SH-SY5Y (cell line): Measurements from ENCODE around the gene MYH6.

Source experiments
- GATA2 ChIP-seq: IDR thresholded peaks from 2 replicates; pipeline ENCODE4 v1.6.1; 2011; ENCODE audit warnings: mild to moderate bottlenecking, low read depth, low read length
- GATA3 ChIP-seq: IDR thresholded peaks from 2 replicates; pipeline ENCODE4 v1.6.1; 2011; ENCODE audit warnings: low read depth, mild to moderate bottlenecking, low read length, moderate library complexity

The MYH6 gene

DNA sequence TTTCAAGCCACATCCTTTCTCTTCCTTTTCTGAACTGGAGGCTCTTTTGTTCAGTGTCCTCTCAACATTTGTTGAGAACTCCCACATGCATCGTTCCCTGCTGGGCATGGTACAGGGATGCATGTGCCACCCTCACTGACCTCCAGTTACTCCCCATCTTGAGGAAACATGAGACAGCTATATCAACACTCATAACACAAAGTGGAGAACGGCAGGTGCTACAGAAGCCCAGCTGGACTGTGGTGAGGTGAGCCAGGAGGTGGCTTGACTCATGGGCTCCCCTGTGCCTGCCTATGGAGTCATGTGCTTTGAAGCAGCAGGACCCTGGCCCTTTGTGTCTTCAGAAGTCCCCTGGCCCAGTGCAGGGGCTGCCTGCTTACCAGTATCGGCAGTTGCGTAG, 9.7 kb downstream of the MYH6 start:
- no peak for TF ChIP-seq GATA3
- TF ChIP-seq GATA2: no peak

DNA sequence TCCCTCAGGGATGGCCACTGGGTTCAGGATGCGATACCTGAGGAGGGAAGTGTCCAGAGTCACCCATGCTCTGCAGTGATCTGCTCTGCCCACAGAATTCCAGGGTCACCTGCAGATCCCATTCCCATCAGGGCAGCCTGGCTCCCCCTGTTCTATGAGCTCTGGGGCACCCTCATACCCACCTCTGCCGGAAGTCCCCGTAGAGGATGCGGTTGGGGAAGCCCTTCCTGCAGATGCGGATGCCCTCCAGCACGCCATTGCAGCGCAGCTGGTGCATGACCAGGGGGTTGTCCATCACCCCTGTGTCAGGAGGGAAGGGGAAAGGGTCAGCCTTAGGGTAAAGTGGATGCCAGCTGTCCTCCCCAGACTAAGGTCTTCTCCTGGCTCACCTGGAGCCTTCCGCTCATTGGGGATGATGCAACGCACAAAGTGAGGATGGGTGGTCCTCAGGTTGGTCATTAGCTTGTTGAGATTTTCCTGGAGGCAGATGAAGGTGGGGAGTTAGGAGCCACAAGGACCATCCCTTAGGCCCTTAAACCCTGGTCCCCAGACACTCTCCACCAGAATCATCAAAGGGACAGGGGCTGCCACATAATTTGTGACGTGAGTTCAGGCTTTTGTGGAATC, 11.2 kb downstream of the MYH6 start:
- TF ChIP-seq GATA2: no peak
- no peak for TF ChIP-seq GATA3

DNA sequence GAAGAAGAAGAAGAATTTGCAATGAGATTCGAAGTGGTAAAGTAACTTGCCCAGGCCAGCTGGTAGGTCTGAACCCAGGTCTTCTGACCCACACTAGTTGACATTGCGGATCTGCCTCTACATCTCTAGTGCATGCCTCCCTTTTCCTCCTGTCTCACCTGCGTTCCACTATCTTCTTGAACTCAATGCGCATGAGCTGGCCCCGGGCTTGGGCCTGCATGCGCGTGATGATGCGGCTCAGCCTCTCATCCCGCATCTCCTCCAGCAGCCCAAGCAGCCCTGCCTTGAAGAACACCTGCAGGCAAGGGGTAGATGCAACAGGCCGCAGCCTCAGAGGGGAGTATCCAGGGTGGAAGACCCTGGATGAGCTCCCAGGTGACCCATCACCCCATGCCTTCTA, 11.9 kb downstream of the MYH6 start:
- TF ChIP-seq GATA2 (no peak), GATA3 (no peak)

DNA sequence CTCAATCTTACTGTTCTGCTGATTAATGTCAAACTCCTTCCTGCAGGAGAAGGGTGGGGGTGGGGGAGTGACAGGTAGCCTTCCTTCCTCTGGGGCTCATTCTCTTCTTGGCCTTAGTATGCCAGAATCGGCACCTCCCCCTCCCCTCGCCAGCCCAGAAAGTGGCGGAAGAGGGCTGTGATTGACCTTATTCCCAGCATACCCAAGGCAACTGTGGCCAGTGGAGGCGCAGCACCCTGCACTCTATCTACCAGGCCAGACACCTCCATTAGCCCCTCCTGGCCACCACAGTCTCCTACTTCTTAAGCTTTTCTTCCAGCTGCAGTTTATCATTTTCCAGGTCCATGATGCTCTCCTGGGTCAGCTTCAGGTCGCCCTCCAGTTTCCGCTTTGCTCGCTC, 15.5 kb downstream of the MYH6 start:
- TF ChIP-seq GATA3 (no peak), GATA2 (no peak)

DNA sequence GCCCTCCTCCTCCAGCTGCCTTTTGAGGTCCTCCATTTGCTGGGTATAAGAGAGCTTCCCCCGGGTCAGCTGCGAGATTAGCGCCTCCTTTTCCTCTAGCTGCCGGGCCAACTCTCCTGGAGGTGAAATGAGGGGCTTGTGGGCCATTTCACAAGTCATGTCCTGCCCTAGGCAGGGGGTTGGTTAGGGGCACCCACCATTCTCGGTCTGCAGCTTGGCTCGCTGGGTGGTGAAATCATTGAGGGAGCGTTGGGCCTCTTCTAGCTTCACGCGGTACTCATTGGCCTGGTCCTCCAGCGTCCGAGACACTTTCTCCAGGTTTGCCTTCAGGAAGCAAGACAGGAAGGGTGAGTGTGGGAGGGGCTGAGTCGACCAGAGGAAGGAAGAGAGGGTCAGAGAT, 18.7 kb downstream of the MYH6 start:
- no peak for TF ChIP-seq GATA2
- no peak for TF ChIP-seq GATA3

DNA sequence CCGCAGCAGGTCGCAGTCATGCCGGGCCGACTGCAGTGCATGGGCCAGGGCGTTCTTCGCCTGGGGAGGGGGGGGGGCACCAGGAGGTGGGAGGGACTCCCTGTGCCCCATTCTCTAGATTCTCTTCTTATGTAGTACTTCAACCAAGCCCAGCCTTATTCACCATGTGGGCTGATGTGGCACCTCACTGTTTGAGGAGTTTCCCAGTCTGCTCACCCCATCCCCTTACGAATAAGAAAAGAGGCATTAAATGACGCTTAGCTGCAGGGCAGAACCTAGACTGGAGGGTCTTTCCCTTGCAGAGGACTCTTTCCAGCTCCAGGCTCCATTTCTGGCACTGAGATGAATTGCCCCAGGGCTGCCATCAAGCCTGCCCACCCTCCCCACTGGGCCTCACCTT, 19.1 kb downstream of the MYH6 start:
- TF ChIP-seq GATA3 (no peak), GATA2 (no peak)

DNA sequence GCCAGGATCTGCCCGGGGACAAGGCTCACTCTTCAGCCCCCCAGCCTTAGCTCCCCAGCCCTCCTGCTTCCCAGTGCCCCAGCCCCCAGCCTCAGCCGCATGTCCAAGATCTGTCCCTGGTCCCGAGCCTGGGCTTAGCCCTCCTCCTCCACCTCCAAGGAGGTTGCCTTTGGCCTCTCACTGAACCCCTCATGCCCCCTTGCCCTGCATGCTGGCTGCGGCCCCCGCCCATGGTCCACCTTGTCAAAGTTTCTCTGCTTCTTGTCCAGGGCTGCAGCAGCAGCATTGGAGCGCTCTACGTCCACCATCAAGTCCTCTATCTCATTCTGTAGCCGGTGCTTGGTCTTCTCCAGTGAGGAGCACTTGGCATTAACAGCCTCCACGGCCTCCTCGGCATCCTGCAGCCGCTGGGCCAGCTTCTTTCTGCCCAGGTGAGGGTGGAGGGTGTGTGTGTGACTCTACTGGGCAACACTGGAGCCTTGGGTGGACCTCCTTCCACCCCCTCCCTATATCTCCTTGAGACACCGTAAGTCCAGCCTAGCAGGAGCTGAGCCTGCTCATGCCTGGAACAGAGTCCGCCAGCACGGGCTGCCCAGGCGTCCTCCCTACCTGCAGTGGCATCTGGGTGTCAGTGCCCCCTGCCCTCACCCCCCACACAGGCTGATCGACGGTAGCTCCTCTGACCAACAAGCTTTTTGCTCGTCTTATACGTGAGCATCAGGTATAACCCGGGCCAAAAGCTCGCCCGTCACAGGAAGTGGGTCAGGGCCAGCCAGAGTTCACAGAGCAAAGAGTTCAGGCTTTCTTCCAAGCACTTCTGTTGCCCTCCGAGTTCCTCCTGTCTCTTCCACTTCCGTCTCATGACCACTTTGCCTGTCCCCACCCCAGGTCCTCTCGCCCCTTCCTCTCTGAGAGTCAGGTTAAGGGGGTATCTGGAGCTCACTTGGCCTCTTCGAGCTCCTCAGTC, 19.9 kb downstream of the MYH6 start:
- no peak for TF ChIP-seq GATA2
- no peak for TF ChIP-seq GATA3

DNA sequence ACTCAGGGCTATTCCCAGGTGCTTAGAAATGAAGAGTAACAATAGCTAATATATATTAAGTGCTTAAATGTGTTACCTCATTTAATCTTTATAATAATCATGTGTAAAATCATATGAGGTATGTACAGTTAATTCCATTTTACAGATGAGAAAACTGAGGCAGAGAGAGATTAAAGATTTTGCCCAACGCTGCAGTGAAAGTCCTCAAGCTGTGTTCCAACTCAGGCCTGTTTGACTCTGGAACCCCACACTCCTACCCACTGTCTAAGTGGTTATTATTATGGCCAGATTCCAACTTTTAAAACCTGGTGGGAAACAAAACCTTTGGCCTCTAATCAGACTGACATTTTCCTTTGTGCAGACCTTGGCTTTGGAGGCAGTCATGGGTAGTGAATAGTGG, 21.1 kb downstream of the MYH6 start:
- TF ChIP-seq GATA2 (no peak), GATA3 (no peak)

DNA sequence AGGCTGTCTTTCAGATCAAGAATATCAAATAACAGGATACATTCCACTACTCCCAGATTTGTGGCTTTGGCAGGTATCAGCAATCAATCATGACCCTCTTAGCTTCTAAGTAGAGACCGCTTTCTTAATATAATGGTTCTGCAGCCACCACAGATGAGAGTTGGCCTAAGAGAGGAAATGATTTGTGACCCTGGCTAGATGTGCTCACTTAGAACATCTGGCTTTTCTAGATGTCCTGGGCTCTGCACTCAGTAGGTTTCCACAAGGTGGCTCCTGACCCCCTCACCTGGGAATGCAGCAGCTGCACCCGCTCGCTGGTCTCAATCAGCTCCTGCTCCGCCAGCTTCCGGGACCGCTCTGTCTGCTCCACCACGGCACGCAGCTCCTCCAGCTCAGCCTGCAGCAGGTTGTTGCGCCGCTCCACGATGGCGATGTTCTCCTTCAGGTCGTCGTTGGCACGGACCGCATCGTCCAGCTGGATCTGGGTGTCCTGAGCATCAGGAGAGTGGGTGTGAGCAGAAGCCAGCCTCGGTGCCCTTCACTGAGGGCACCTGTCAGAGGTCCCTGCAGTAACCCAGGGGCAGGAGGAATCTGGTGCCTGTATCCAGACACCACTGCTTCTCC, 22.3 kb downstream of the MYH6 start:
- TF ChIP-seq GATA3 (no peak), GATA2 (no peak)

DNA sequence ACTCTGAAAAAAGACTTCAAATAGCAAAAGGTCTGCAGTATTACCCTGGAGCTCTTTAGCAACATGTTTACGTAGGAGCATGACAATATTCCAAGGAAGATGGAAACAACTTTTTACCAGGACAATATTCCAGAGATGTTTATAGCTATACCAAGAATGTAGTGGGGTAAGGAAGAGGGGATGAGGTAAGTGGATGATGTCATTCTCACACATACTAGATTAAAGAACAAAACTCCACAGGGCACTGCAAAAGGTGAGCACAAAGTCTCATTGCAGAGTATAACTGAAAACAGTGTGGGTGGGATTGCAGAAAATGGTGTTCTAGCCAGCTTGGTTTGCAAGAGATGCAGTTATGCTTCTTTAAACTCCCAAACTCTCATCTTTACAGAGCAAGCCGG, 22.8 kb downstream of the MYH6 start:
- TF ChIP-seq GATA3 (no peak), GATA2 (no peak)

DNA sequence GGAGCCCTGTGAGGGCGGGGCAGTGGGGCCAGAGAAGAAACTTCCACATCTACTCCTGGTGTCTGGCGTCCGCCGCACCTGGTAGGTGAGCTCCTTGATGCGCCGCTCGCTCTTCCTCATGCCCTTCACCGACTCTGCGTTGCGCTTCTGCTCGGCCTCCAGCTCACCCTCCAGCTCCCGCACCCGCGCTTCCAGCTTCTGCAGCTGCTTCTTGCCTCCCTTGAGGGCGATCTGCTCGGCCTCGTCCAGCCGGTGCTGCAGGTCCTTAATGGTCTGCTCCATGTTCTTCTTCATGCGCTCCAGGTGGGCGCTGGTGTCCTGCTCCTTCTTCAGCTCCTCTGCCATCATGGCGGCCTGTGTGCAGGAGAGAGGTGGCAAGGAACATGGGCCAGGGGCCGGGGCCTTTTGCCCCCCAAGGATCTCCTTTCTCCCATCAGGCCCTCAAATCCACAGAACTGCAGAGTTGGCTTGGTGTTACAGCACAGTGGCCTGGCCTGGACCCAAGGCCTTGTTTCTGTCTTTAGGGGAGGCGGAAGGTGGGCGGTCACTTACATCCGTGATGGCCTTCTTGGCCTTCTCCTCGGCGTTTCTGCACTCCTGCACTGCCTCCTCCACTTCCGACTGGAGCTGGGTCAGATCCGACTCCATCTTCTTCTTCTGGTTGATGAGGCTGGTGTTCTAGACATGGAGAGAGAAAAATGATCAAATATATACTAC, 23.6 kb downstream of the MYH6 start:
- TF ChIP-seq GATA3: no peak
- TF ChIP-seq GATA2: no peak

DNA sequence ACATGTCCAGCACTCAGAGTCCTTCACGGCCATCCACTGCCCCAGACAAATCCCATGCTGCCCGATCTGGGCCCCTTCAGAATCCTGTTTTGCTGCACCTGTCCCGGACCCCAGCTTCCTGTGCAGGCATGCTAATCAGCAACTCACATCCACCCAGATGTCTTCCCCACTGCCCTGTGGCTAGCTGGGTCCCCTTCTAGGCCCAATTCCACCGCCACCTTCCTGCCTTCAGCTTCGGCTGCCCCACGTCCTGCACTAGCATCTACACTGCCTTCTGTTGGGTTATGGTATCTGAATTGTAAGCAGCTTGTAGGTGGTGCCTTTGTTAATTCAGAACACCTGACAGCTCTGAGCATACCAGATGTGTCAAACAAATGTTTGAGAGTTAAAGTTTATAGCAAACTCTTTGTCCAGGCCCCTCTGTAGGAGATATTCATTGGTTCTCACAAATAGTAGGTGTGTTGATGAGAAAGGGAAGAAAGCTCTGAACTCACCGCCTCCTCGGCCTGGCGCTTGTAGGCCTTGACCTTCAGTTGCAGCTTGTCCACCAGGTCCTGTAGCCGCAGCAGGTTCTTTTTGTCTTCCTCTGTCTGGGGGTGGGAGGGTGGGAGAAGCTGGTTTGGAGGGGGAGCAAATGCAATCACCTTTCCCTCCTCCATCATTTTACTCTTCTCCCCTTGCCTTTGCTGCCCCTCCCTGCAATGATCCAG, 25.2 kb downstream of the MYH6 start:
- TF ChIP-seq GATA3: no peak

DNA sequence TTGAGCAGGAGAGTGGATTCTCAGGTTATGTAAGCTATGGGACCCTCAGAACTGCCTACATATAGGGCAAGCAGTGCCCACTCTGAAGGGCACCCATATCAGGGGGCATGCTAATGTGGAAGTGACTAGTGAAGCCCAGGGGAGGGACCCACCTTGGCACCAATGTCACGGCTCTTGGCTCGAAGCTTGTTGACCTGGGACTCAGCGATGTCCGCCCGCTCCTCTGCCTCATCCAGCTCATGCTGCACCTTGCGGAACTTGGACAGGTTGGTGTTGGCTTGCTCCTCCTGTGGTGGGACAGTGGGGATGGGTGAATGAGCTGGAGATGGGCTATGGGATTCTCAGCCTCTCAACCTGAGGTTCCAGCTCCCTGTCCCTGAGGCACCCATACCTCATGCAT, 25.8 kb downstream of the MYH6 start:
- no peak for TF ChIP-seq GATA3
- no peak for TF ChIP-seq GATA2

DNA sequence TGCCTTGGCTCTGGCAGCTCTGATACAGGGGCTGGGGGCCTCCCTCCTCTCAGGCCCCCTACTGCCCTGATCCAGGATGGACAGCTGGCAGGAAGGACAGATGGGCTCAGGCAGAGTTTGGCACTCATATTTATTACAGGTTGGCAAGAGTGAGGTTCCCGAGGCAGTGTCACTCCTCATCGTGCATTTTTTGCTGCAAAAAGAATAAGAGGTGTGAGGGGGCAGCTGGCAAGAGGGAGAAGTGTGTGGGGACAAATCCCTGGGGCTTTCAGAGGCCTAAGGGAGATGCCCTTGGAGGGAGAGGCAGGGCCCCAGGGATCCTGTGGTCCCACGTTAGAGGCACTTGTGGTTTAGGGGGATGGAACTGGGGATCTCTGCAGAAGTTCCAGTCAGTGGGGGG, 26.2 kb downstream of the MYH6 start:
- TF ChIP-seq GATA3 (no peak), GATA2 (no peak)

DNA sequence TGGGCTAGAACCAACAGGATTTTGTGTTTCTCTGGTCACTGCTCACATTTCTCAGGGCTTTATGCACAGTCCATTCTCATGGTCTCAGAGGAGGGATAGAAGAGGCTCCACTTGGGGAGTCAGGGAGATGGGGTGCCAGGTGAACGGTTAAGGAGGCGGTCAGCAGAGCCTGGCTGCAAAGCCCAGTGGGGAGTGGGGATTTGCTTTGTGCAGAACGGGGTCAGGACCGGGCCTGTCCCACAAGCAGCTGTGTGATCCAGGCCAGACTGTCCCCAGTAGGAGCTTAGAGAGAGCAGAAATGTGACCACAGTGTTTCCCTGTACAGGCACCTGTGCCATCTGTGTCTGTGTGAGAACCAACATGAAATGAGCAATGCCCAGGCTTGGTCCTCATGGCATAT, 27.1 kb downstream of the MYH6 start:
- TF ChIP-seq GATA3 (no peak), GATA2 (no peak)
